ENCODE data around the gene TOMM22.

TOMM22 gene

GRCh38 chr22:38681582-38682335 lies at the start of gene TOMM22:
TOMM22 (plus strand) TSS chr22:38681957; CDS start chr22:38681979, 22 bp downstream.
- H2AFZ ChIP-seq (ENCODE audit: low read length) = peak within 1 kb of the TSS; percentile 99
- H3K9me3 ChIP-seq (ENCODE audit: insufficient read depth, low read depth, low read length) = no peaks in the 10 kb centered on the region
- peaks cover 7% of the 10 kb centered on the region for H4K20me1 ChIP-seq (ENCODE audit: insufficient read depth, low read length, poor library complexity, severe bottlenecking)
- H3K79me2 ChIP-seq (ENCODE audit: insufficient read depth, low read length) = peaks cover 22% of the 10 kb centered on the region
- H3K9ac ChIP-seq (ENCODE audit: low read depth, low read length, poor library complexity, severe bottlenecking) = peak within 1 kb of the TSS; percentile 82
- H3K36me3 ChIP-seq (ENCODE audit: insufficient read depth, low read length) = peaks cover 35% of the 10 kb centered on the region; the same call in 1 of the 2 replicates
- no peaks in the 10 kb centered on the region for H3K9me2 ChIP-seq (replicated peaks; ENCODE audit: low read depth, low read length)
- TF ChIP-seq EZH2phosphoT487 (IDR thresholded peaks at IDR 0.05; ENCODE audit: borderline replicate concordance) = no peak
- TF ChIP-seq CTCF (conservative IDR thresholded peaks at IDR 0.05; ENCODE audit: low read length) = peak; percentile 72
- peaks cover 10% of the 10 kb centered on the region for H3K4me1 ChIP-seq (ENCODE audit: insufficient read depth, low read length, poor library complexity, severe bottlenecking)
- H3K4me3 ChIP-seq (ENCODE audit: low read length, poor library complexity, severe bottlenecking) = peak within 1 kb of the TSS; percentile 89
- no peaks in the 10 kb centered on the region for H3K27me3 ChIP-seq (ENCODE audit: insufficient read depth, low read length, poor library complexity, severe bottlenecking)
- peak within 1 kb of the TSS; percentile 97 for H3K4me2 ChIP-seq (ENCODE audit: low read depth, low read length, poor library complexity, severe bottlenecking)
- no peaks in the 10 kb centered on the region for H3F3A ChIP-seq (ENCODE audit: low read depth)

- Histone ChIP-seq H3K27me3 (ENCODE audit: insufficient read depth, low read length, poor library complexity, severe bottlenecking) (no peaks in the 10 kb centered on the region), H4K20me1 (ENCODE audit: insufficient read depth, low read length, poor library complexity, severe bottlenecking) (no peaks in the 10 kb centered on the region), H3K79me2 (ENCODE audit: insufficient read depth, low read length) (no peaks in the 10 kb centered on the region), H3K9me3 (ENCODE audit: insufficient read depth, low read depth, low read length) (no peaks in the 10 kb centered on the region), H3K4me3 (ENCODE audit: low read length, poor library complexity, severe bottlenecking) (no peak overlapping the region), H3K4me1 (ENCODE audit: insufficient read depth, low read length, poor library complexity, severe bottlenecking) (peaks cover 14% of the 10 kb centered on the region), H3F3A (ENCODE audit: low read depth) (no peaks in the 10 kb centered on the region), H3K9ac (ENCODE audit: low read depth, low read length, poor library complexity, severe bottlenecking) (no peak overlapping the region), H2AFZ (ENCODE audit: low read length) (no peak overlapping the region), H3K36me3 (ENCODE audit: insufficient read depth, low read length) (no peaks in the 10 kb centered on the region), H3K4me2 (ENCODE audit: low read depth, low read length, poor library complexity, severe bottlenecking) (peak overlapping the region; percentile 56), H3K9me2 (replicated peaks; ENCODE audit: low read depth, low read length) (no peaks in the 10 kb centered on the region)
- TF ChIP-seq CTCF (conservative IDR thresholded peaks at IDR 0.05; ENCODE audit: low read length) (no peak), EZH2phosphoT487 (IDR thresholded peaks at IDR 0.05; ENCODE audit: borderline replicate concordance) (no peak)
Measured at GRCh38 chr22:38632528-38632927, 49.2 kb upstream of the TOMM22 start.

- H3K4me2 ChIP-seq (ENCODE audit: low read depth, low read length, poor library complexity, severe bottlenecking) = no peak overlapping the region
- H3K27me3 ChIP-seq (ENCODE audit: insufficient read depth, low read length, poor library complexity, severe bottlenecking) = no peaks in the 10 kb centered on the region
- no peaks in the 10 kb centered on the region for H3K79me2 ChIP-seq (ENCODE audit: insufficient read depth, low read length)
- no peak for TF ChIP-seq EZH2phosphoT487 (IDR thresholded peaks at IDR 0.05; ENCODE audit: borderline replicate concordance)
- no peak for TF ChIP-seq CTCF (conservative IDR thresholded peaks at IDR 0.05; ENCODE audit: low read length)
- H3K9me2 ChIP-seq (replicated peaks; ENCODE audit: low read depth, low read length) = no peaks in the 10 kb centered on the region
- H3K4me3 ChIP-seq (ENCODE audit: low read length, poor library complexity, severe bottlenecking) = no peak overlapping the region
- H4K20me1 ChIP-seq (ENCODE audit: insufficient read depth, low read length, poor library complexity, severe bottlenecking) = no peaks in the 10 kb centered on the region
- H2AFZ ChIP-seq (ENCODE audit: low read length) = no peak overlapping the region
- H3K36me3 ChIP-seq (ENCODE audit: insufficient read depth, low read length) = no peaks in the 10 kb centered on the region
- H3K9me3 ChIP-seq (ENCODE audit: insufficient read depth, low read depth, low read length) = no peaks in the 10 kb centered on the region
- H3F3A ChIP-seq (ENCODE audit: low read depth) = no peaks in the 10 kb centered on the region
- H3K9ac ChIP-seq (ENCODE audit: low read depth, low read length, poor library complexity, severe bottlenecking) = no peak overlapping the region
- peaks cover 4% of the 10 kb centered on the region for H3K4me1 ChIP-seq (ENCODE audit: insufficient read depth, low read length, poor library complexity, severe bottlenecking)
Measured at GRCh38 chr22:38638216-38638615, 43.5 kb upstream of the TOMM22 start.

Measured in Loucy (cell line).